ENCODE measurements around the gene TMEM200C.

Gene TMEM200C

GRCh38 chr18:5942591-5942990 lies 47.3 kb upstream of the TMEM200C start:
- Histone ChIP-seq H3K4me3 (ENCODE audit: low read length) (no peak overlapping the region), H3K9me2 (replicated peaks; ENCODE audit: control insufficient read depth, low read length) (no peaks in the 10 kb centered on the region), H3K4me1 (ENCODE audit: control insufficient read depth, low read length) (peaks cover 13% of the 10 kb centered on the region; the same call in 1 of the 2 replicates), H3K4me2 (ENCODE audit: low read length) (no peak overlapping the region), H3K9me3 (ENCODE audit: control insufficient read depth, insufficient read depth, low read length) (no peaks in the 10 kb centered on the region), H3K36me3 (ENCODE audit: control insufficient read depth, low read length) (no peaks in the 10 kb centered on the region), H3K27ac (ENCODE audit: low read depth, low read length) (no peak overlapping the region), H3F3A (ENCODE audit: control insufficient read depth, insufficient read depth) (no peaks in the 10 kb centered on the region), H3K27me3 (ENCODE audit: control insufficient read depth, low read length) (no peaks in the 10 kb centered on the region), H4K20me1 (ENCODE audit: control insufficient read depth, insufficient read depth, low read depth, low read length) (no peaks in the 10 kb centered on the region), H3K79me2 (ENCODE audit: control insufficient read depth, low read length) (no peaks in the 10 kb centered on the region)
- TF ChIP-seq CTCF (IDR thresholded peaks at IDR 0.05; ENCODE audit: low read depth, low read length, poor library complexity, severe bottlenecking): no peak
- TF ChIP-seq EZH2phosphoT487 (IDR thresholded peaks at IDR 0.05; ENCODE audit: borderline replicate concordance, low read length): no peak

- Histone ChIP-seq H3K9me3 (ENCODE audit: control insufficient read depth, insufficient read depth, low read length) (no peaks in the 10 kb centered on the region), H3K4me1 (ENCODE audit: control insufficient read depth, low read length) (peaks cover 13% of the 10 kb centered on the region; the same call in 1 of the 2 replicates), H3K79me2 (ENCODE audit: control insufficient read depth, low read length) (no peaks in the 10 kb centered on the region), H3F3A (ENCODE audit: control insufficient read depth, insufficient read depth) (no peaks in the 10 kb centered on the region), H3K4me3 (ENCODE audit: low read length) (no peak overlapping the region), H3K27me3 (ENCODE audit: control insufficient read depth, low read length) (no peaks in the 10 kb centered on the region), H3K36me3 (ENCODE audit: control insufficient read depth, low read length) (no peaks in the 10 kb centered on the region), H3K27ac (ENCODE audit: low read depth, low read length) (no peak overlapping the region), H3K4me2 (ENCODE audit: low read length) (no peak overlapping the region), H4K20me1 (ENCODE audit: control insufficient read depth, insufficient read depth, low read depth, low read length) (no peaks in the 10 kb centered on the region), H3K9me2 (replicated peaks; ENCODE audit: control insufficient read depth, low read length) (no peaks in the 10 kb centered on the region)
- no peak for TF ChIP-seq CTCF (IDR thresholded peaks at IDR 0.05; ENCODE audit: low read depth, low read length, poor library complexity, severe bottlenecking)
Observed at GRCh38 chr18:5941890-5942289, 46.6 kb upstream of the TMEM200C start.

GRCh38 chr18:5939801-5940667 lies 44.7 kb upstream of the TMEM200C start:
- no peaks in the 10 kb centered on the region for H3K27me3 ChIP-seq (ENCODE audit: control insufficient read depth, low read length)

More at GRCh38 chr18:5939801-5940667, 44.7 kb upstream of the TMEM200C start:
- no peak for TF ChIP-seq CTCF (IDR thresholded peaks at IDR 0.05; ENCODE audit: low read depth, low read length, poor library complexity, severe bottlenecking)
- no peak for TF ChIP-seq EZH2phosphoT487 (IDR thresholded peaks at IDR 0.05; ENCODE audit: borderline replicate concordance, low read length)
- Histone ChIP-seq H3K79me2 (ENCODE audit: control insufficient read depth, low read length) (no peaks in the 10 kb centered on the region), H3K36me3 (ENCODE audit: control insufficient read depth, low read length) (no peaks in the 10 kb centered on the region), H4K20me1 (ENCODE audit: control insufficient read depth, insufficient read depth, low read depth, low read length) (no peaks in the 10 kb centered on the region), H3K27ac (ENCODE audit: low read depth, low read length) (no peak overlapping the region), H3K4me2 (ENCODE audit: low read length) (no peak overlapping the region), H3K9me3 (ENCODE audit: control insufficient read depth, insufficient read depth, low read length) (no peaks in the 10 kb centered on the region), H3K4me1 (ENCODE audit: control insufficient read depth, low read length) (peaks cover 13% of the 10 kb centered on the region; the same call in 1 of the 2 replicates), H3K4me3 (ENCODE audit: low read length) (no peak overlapping the region), H3K9me2 (replicated peaks; ENCODE audit: control insufficient read depth, low read length) (no peaks in the 10 kb centered on the region), H3F3A (ENCODE audit: control insufficient read depth, insufficient read depth) (no peaks in the 10 kb centered on the region)

All from DOHH2 (cell line).